KOPT-K1 (cell line): Measurements from ENCODE around the gene SLC29A4.
"Not testable (repeated sequence)": the region's sequence is repeated elsewhere in the genome, so short reads cannot be mapped to it uniquely, and the experiment has no call there.

Source experiments
- H3K27ac ChIP-seq: fragments of 200-600 bp; sonication (generic); 2 replicates; pipeline ENCODE4 v1.5.1; 2016; ENCODE audit warnings: antibody characterized with exemption, mild to moderate bottlenecking, low read depth, low read length; ENCODE audit not compliant: poor library complexity, severe bottlenecking
- H3K36me3 ChIP-seq: fragments of 200-600 bp; sonication (generic); 2 replicates; pipeline ENCODE4 v1.5.1; 2017; ENCODE audit warnings: antibody characterized with exemption, mild to moderate bottlenecking, low read length, moderate library complexity; ENCODE audit not compliant: insufficient read depth
- H3K9me3 ChIP-seq: fragments of 200-600 bp; sonication (generic); 2 replicates; pipeline ENCODE4 v1.5.1; 2017; ENCODE audit warnings: antibody characterized with exemption, low read length, mild to moderate bottlenecking; ENCODE audit not compliant: insufficient read depth, poor library complexity, severe bottlenecking

Gene SLC29A4

GRCh38 chr7:5320802-5321396 lies 38.2 kb downstream of the SLC29A4 start:
- H3K36me3 ChIP-seq, result peaks cover 79% of the 10 kb centered on the region
- no peak overlapping the region for H3K27ac ChIP-seq
- peaks cover 35% of the 10 kb centered on the region for H3K9me3 ChIP-seq

DNA sequence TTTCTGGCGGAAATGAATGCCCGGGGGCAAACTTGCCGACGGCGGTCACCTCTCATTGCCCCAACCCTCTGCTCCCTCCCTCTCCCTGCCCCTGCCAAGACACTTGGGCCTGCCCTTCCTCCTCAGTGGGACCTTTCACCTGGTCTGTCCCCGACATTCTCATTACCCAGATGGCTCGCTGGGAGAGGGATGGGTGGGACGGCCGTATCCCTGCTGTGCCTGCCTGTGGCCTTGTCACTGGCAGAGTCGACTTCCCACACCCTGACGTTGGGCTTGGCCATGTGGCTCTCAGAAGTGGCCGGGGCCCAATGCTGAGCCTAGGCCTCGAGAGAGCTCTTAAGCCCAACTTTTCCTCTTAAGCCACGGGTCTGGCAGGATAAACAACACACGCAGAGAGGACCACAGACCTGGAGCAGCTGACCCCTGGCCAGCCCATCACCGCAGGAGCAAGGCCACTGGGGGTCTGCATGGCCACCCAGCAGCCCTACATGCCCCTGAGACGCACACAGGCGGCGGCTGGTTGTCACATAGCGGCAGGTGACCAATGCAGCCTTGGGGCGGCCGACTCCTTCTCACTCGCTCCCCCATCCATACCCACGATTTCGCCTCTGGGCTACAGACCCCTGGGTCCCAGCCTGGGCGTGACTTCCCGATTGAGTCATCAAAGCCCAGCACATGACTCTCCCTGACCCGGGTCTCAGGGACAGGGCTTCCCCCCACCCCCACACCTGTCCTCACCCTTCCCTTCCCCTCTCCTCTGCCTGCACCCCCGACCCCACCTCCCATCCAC lies 40.1 kb downstream of the SLC29A4 start:
- no peak overlapping the region for H3K27ac ChIP-seq
- H3K36me3 ChIP-seq, result peaks cover 83% of the 10 kb centered on the region
- H3K9me3 ChIP-seq, result peaks cover 35% of the 10 kb centered on the region

DNA sequence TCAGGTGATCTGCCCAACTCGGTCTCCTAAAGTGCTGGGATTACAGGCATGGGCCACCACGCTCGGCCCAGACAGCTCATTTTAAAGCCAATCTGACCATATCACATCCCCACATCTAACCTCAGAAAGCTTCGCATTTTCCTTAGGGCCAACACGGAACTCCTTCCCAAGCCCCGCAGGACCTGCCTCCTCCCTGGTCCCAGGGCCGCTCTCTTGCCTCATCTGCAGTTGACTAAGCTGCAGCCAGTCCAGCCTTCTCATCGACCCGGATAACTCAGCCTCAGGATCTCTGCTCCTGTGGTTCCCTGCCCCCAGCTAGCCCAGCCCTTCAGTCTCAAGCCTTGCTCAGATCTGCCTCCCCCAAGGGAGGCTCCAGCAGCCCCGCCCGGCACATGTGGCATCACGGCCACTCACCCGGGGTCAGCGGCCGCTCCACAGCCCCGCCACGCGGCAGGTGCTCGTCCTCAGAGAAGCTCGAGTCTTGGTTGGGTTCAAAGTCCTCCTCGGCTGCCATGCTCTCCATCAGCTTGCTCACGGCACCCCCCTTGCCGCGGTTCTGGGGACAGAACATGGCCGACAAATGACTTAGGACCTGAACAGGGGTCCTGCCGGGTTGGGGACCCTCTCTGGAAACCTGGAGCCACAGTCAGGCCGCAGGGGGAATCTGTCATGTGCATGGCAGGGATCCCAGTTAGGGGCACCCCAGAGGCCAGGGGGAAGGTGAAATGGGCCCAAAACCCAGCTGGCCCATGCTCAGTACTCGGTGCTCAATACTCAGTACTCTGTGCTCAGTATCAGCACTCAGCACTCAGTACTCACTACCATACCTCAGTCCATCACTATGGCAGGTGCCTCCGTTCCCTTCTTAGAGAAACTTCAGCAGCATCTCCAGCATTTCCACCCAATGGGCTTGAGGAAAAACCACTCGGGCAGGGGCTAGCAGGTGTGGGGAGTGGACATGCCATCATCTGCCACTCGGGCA lies 41.3 kb downstream of the SLC29A4 start:
- H3K36me3 ChIP-seq, result peaks cover 70% of the 10 kb centered on the region
- not testable (repeated sequence) for H3K27ac ChIP-seq
- H3K9me3 ChIP-seq, result peaks cover 23% of the 10 kb centered on the region

DNA sequence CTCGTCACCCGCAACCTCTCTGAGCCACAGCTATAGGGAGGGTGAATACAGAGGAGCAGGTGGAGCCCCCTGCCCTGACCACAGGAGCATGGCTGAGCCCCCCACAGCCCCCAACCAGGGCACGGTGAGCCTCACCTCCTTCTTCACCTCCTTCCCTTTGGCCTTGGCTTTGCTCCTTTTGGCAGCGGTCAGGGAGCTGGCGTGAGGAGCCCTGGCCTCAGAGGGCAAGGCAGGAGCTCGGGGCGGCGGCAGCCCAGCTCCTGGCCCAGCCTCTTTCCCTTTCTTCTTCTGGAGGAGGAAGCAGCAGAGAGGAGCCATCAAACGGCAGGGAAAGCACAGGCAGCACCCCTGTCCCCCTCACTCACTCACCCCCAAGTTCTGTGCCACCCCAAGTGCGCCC lies 42.2 kb downstream of the SLC29A4 start:
- Histone ChIP-seq H3K27ac (no peak overlapping the region), H3K9me3 (peaks cover 15% of the 10 kb centered on the region), H3K36me3 (peaks cover 68% of the 10 kb centered on the region)

- H3K27ac ChIP-seq, result no peak overlapping the region
- H3K36me3 ChIP-seq, result peaks cover 59% of the 10 kb centered on the region
- no peaks in the 10 kb centered on the region for H3K9me3 ChIP-seq
These were observed 47.5 kb downstream of the SLC29A4 start for GRCh38 chr7:5330288-5330687.

- Histone ChIP-seq H3K9me3 (peaks cover 19% of the 10 kb centered on the region), H3K36me3 (peaks cover 71% of the 10 kb centered on the region), H3K27ac (no peak overlapping the region)
These were observed 49.8 kb downstream of the SLC29A4 start for GRCh38 chr7:5332579-5332978.

DNA sequence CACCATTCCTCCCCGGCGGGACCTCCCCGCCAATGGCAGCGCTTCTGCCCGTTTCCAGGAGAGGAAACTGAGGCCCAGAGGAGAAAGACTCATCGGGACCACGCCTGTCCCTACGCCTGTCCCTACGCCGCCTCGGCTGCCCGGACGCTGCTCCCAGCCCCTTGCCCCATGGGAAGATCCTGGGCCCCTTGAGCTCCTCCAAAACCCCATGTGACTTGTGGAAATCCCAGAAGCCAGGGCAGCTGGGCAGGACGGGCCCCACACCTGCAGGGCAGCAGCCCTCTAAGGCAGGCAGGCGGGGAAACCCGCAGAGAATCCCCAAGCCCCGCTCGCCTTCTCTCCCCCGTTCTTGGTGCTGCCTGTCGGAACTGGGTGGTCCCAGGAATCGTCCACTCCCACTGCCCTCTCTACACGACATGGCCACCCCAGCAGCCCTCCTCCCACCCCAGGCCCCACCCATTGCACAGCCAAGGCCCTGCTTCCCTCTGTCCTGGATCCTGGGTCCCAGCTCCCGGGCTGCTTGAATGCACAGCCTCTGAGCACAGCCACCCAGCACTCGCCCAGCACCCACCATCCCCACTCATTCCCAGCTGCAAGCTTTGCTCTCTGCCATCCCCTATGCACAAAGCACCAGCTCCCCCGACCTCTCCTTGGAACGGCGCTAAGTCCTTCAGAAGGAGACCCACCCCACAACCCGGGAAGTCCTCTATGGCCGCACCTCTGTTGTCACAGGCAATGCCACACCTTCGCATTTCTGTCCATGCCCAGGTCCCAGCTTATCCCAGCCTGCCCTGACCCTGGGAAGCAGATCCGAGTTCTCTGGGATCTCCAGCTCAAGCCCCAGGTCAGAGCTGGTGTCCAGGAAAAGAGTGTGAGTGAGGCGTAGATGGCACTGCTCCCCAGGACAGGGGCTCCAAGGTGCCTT lies 50.6 kb downstream of the SLC29A4 start:
- peaks cover 77% of the 10 kb centered on the region for H3K36me3 ChIP-seq
- peaks cover 22% of the 10 kb centered on the region for H3K9me3 ChIP-seq
- no peak overlapping the region for H3K27ac ChIP-seq

DNA sequence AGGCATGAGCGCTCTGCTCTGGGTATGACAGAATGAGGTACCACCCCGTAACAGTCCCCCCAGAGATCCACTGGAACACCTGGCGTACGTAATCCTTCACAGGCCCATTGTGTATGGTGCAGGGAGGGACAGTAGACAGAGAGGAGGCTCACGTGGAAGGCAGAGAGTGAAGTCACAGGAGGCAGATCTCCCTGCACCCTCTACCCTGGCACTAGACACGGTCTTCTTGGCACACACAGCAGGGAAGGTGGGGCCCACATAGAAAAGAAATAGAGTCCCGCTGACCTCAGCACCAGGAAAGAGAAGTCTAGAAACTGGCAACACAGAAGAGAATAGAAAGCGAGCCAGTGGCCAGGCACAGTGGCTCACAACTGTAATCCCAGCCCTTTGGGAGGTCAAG lies 51.9 kb downstream of the SLC29A4 start:
- Histone ChIP-seq H3K9me3 (peaks cover 22% of the 10 kb centered on the region), H3K36me3 (peaks cover 87% of the 10 kb centered on the region), H3K27ac (no peak overlapping the region)

GRCh38 chr7:5337047-5337446 lies 54.3 kb downstream of the SLC29A4 start:
- H3K36me3 ChIP-seq, result peaks cover 95% of the 10 kb centered on the region
- peaks cover 22% of the 10 kb centered on the region for H3K9me3 ChIP-seq
- H3K27ac ChIP-seq, result no peak overlapping the region

- H3K27ac ChIP-seq, result no peak overlapping the region
- H3K36me3 ChIP-seq, result peaks cover 96% of the 10 kb centered on the region
- peaks cover 46% of the 10 kb centered on the region for H3K9me3 ChIP-seq
These were observed 57.2 kb downstream of the SLC29A4 start for GRCh38 chr7:5339955-5340354.

DNA sequence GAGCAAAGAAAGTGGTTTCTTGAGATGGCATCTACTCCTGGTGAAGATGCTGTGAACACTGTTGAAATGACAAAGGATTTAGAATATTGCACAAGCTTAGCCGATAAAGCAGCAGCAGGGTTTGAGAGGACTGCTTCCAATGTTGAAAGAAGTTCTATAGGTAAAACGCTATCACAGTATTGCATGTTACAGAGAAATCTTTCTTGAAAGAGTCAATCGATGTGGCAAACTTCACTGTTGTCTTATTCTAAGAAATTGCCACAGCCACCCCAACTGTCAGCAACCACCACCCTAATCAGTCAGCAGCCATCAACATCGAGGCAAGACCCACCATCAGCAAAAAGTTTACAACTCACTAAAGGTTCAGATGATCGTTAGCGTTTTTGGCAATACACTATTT lies 59.9 kb downstream of the SLC29A4 start:
- Histone ChIP-seq H3K27ac (no peak overlapping the region), H3K36me3 (peaks cover 95% of the 10 kb centered on the region), H3K9me3 (peaks cover 38% of the 10 kb centered on the region)

GRCh38 chr7:5343884-5344283 lies 61.1 kb downstream of the SLC29A4 start:
- no peak overlapping the region for H3K27ac ChIP-seq
- H3K9me3 ChIP-seq, result peaks cover 36% of the 10 kb centered on the region
- H3K36me3 ChIP-seq, result peaks cover 94% of the 10 kb centered on the region

DNA sequence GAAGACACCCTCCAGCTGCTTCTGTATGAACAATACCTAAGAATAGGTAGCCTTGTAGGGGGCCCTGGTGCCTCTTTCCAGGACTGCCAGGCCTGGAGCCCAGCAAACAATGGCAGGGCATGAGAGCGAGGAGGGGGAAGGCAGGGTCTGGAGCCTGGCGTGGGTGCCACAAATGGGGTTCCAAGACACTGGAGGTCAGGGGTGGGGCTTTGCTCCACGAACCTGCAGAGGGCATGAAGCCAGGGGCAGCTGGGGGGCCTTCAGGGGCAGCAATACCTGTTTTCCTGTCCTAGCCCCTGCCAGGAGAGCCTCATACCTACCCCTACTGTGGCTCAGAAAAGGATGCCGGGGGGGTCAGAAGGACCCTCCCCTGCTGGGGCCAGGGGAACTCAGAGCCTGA lies 61.6 kb downstream of the SLC29A4 start:
- Histone ChIP-seq H3K27ac (no peak overlapping the region), H3K36me3 (peaks cover 93% of the 10 kb centered on the region), H3K9me3 (peaks cover 36% of the 10 kb centered on the region)

- H3K27ac ChIP-seq, result no peak overlapping the region
- peaks cover 93% of the 10 kb centered on the region for H3K36me3 ChIP-seq
- peaks cover 36% of the 10 kb centered on the region for H3K9me3 ChIP-seq
These were observed 62.4 kb downstream of the SLC29A4 start for GRCh38 chr7:5345171-5345570.
